ENCODE measurements around the gene ADGRG2.
A peak's percentile ranks its signal among the peaks of the same experiment; 100 is the strongest.

ADGRG2 gene

GRCh38 chrX:19121898-19122640 lies at the start of gene ADGRG2:
Gene ADGRG2, minus strand, starts transcription at chrX:19122468. Its CDS starts 53,634 bp downstream, at chrX:19068834.
- DNase-seq (ENCODE audit: low read depth): no peak

- no peak for DNase-seq (ENCODE audit: low read depth)
These were observed 46.3 kb upstream of the ADGRG2 start for GRCh38 chrX:19168609-19169008.

GRCh38 chrX:19162851-19163250 lies 40.6 kb upstream of the ADGRG2 start:
- DNase-seq (ENCODE audit: low read depth): no peak

- DNase-seq (ENCODE audit: low read depth): peak; percentile 27
These were observed 33.9 kb upstream of the ADGRG2 start for GRCh38 chrX:19156186-19156585.

- no peak for DNase-seq (ENCODE audit: low read depth)
These were observed 30.5 kb upstream of the ADGRG2 start for GRCh38 chrX:19152762-19153161.

GRCh38 chrX:19137067-19137466 lies 14.8 kb upstream of the ADGRG2 start:
- no peak for DNase-seq (ENCODE audit: low read depth)

- no peak for DNase-seq (ENCODE audit: low read depth)
These were observed 11.5 kb upstream of the ADGRG2 start for GRCh38 chrX:19133784-19134183.

GRCh38 chrX:19133231-19133630 lies 11.0 kb upstream of the ADGRG2 start:
- peak; percentile 32 for DNase-seq (ENCODE audit: low read depth)

- DNase-seq (ENCODE audit: low read depth): no peak
These were observed 8.4 kb upstream of the ADGRG2 start for GRCh38 chrX:19130628-19131027.

- no peak for DNase-seq (ENCODE audit: low read depth)
These were observed 7.4 kb upstream of the ADGRG2 start for GRCh38 chrX:19129694-19130093.

- peak; percentile 44 for DNase-seq (ENCODE audit: low read depth)
These were observed 5.4 kb upstream of the ADGRG2 start for GRCh38 chrX:19127649-19128168.

GRCh38 chrX:19122641-19123009 lies 357 bp upstream of the ADGRG2 start:
- DNase-seq (ENCODE audit: low read depth): no peak

GRCh38 chrX:19121466-19121865 lies 802 bp downstream of the ADGRG2 start:
- DNase-seq (ENCODE audit: low read depth): no peak

- DNase-seq (ENCODE audit: low read depth): no peak
These were observed 11.6 kb downstream of the ADGRG2 start for GRCh38 chrX:19110642-19111041.

GRCh38 chrX:19107035-19107434 lies 15.2 kb downstream of the ADGRG2 start:
- DNase-seq (ENCODE audit: low read depth): no peak

GRCh38 chrX:19100586-19100985 lies 21.7 kb downstream of the ADGRG2 start:
- no peak for DNase-seq (ENCODE audit: low read depth)

- DNase-seq (ENCODE audit: low read depth): no peak
These were observed 24.6 kb downstream of the ADGRG2 start for GRCh38 chrX:19097553-19098283.

GRCh38 chrX:19096586-19096985 lies 25.7 kb downstream of the ADGRG2 start:
- no peak for DNase-seq (ENCODE audit: low read depth)

GRCh38 chrX:19094654-19095053 lies 27.6 kb downstream of the ADGRG2 start:
- no peak for DNase-seq (ENCODE audit: low read depth)

GRCh38 chrX:19091596-19091995 lies 30.7 kb downstream of the ADGRG2 start:
- no peak for DNase-seq (ENCODE audit: low read depth)

- no peak for DNase-seq (ENCODE audit: low read depth)
These were observed 32.7 kb downstream of the ADGRG2 start for GRCh38 chrX:19089555-19090040.

- DNase-seq (ENCODE audit: low read depth): no peak
These were observed 36.0 kb downstream of the ADGRG2 start for GRCh38 chrX:19086102-19086772.

GRCh38 chrX:19085666-19086065 lies 36.6 kb downstream of the ADGRG2 start:
- DNase-seq (ENCODE audit: low read depth): no peak
